ENCODE data around the gene ADD1. TPM values are rescaled to one million over a fixed set of nuclear protein-coding genes. Genes with fewer than 3 reads are reported as not detected.

Gene ADD1
- total RNA-seq, 2 experiments from 2014 or later: 153 TPM

GRCh38 chr4:2837110-2837903 is 6.3 kb upstream of the ADD1 start:
- ATAC-seq (ENCODE audit: poor library complexity): peak; percentile 4
- H3K9me3 Mint-ChIP-seq: no peaks in the 10 kb centered on the region
- H3K36me3 ChIP-seq (ENCODE audit: insufficient read depth, low read length): peaks cover 26% of the 10 kb centered on the region
- ChIA-PET CTCF (interaction anchor here (1.0 to 1.6 kb wide), 2 partner anchors 15 to 18 kb away, joined by 3 read pairs; no protein-coding TSS in a partner anchor), POLR2A (interaction anchor here (1.1 to 3.7 kb wide), 6 partner anchors 10 to 42 kb away, joined by 3 to 24 read pairs (median 6); no protein-coding TSS in a partner anchor)
- no peaks in the 10 kb centered on the region for H3K27me3 Mint-ChIP-seq
- H3K36me3 Mint-ChIP-seq (ENCODE audit: low read depth): peaks cover 17% of the 10 kb centered on the region
- H3K4me1 Mint-ChIP-seq (ENCODE audit: low read depth): peaks cover 54% of the 10 kb centered on the region
- H3K4me3 ChIP-seq (ENCODE audit: low read length): peak overlapping the region; percentile 50
- H3K27ac Mint-ChIP-seq: peak overlapping the region; percentile 89
- H3K4me3 Mint-ChIP-seq: peak overlapping the region; percentile 86
- H3K27me3 ChIP-seq (ENCODE audit: control insufficient read depth in 1 of 2, insufficient read depth in 2 of 2, low read length in 2 of 2): no peaks in the 10 kb centered on the region
- H3K9me3 ChIP-seq (ENCODE audit: control insufficient read depth in 1 of 2, insufficient read depth in 1 of 2, low read length in 2 of 2): no peaks in the 10 kb centered on the region
- no peak for DNase-seq
- peak overlapping the region; percentile 76 for H3K27ac ChIP-seq (ENCODE audit: low read depth in 1 of 2, low read length in 2 of 2)
- peaks cover 62% of the 10 kb centered on the region for H3K4me1 ChIP-seq (ENCODE audit: insufficient read depth, low read length)
- intact Hi-C loops (cut with DNase I, micrococcal nuclease): loop anchor here (1.0 to 5.0 kb wide), 4 partner anchors 19 to 75 kb away; no protein-coding TSS in a partner anchor
- no peak for TF ChIP-seq CTCF (IDR thresholded peaks at IDR 0.05)

- ATAC-seq (ENCODE audit: poor library complexity): peak; percentile 98
- no peak for TF ChIP-seq CTCF (IDR thresholded peaks at IDR 0.05)
- H3K9me3 Mint-ChIP-seq: no peaks in the 10 kb centered on the region
- DNase-seq: peak; percentile 56 to 89 (median 74)
- H3K4me1 Mint-ChIP-seq (ENCODE audit: low read depth): peaks cover 59% of the 10 kb centered on the region
- Histone ChIP-seq H3K36me3 (ENCODE audit: insufficient read depth, low read length) (peaks cover 24% of the 10 kb centered on the region), H3K27ac (ENCODE audit: low read depth in 1 of 2, low read length in 2 of 2) (peak overlapping the region; percentile 76), H3K27me3 (ENCODE audit: control insufficient read depth in 1 of 2, insufficient read depth in 2 of 2, low read length in 2 of 2) (no peaks in the 10 kb centered on the region), H3K4me1 (ENCODE audit: insufficient read depth, low read length) (peaks cover 69% of the 10 kb centered on the region), H3K4me3 (ENCODE audit: low read length) (peak overlapping the region; percentile 50), H3K9me3 (ENCODE audit: control insufficient read depth in 1 of 2, insufficient read depth in 1 of 2, low read length in 2 of 2) (no peaks in the 10 kb centered on the region)
- H3K36me3 Mint-ChIP-seq (ENCODE audit: low read depth): peaks cover 11% of the 10 kb centered on the region
- peak overlapping the region; percentile 89 for H3K27ac Mint-ChIP-seq
- intact Hi-C loops (cut with DNase I, micrococcal nuclease): loop anchor here (1.0 to 5.0 kb wide), 4 partner anchors 19 to 76 kb away; no protein-coding TSS in a partner anchor
- CTCF ChIA-PET: interaction anchor here (1.0 to 1.6 kb wide), 2 partner anchors 14 to 19 kb away, joined by 3 read pairs; no protein-coding TSS in a partner anchor
- H3K4me3 Mint-ChIP-seq: peak overlapping the region; percentile 86
- POLR2A ChIA-PET: interaction anchor here (0.5 to 3.7 kb wide), 14 partner anchors 10 to 125 kb away, joined by 3 to 24 read pairs (median 4); partner anchors contain the start of genes GRK4, NOP14 and TNIP2
- no peaks in the 10 kb centered on the region for H3K27me3 Mint-ChIP-seq
Observed at GRCh38 chr4:2837904-2838496, 5.6 kb upstream of the ADD1 start.

GRCh38 chr4:2839060-2839459 is 4.6 kb upstream of the ADD1 start:
- H3K36me3 ChIP-seq (ENCODE audit: insufficient read depth, low read length): peaks cover 15% of the 10 kb centered on the region
- POLR2A ChIA-PET: interaction anchor here (0.7 to 3.7 kb wide), 13 partner anchors 9 to 124 kb away, joined by 3 to 24 read pairs (median 4); partner anchors contain the start of genes GRK4, NOP14 and TNIP2
- Mint-ChIP-seq H3K9me3 (no peaks in the 10 kb centered on the region), H3K36me3 (ENCODE audit: low read depth) (peaks cover 8% of the 10 kb centered on the region), H3K27me3 (no peaks in the 10 kb centered on the region), H3K4me1 (ENCODE audit: low read depth) (peaks cover 59% of the 10 kb centered on the region), H3K27ac (peak overlapping the region; percentile 89), H3K4me3 (peak overlapping the region; percentile 86)
- no peaks in the 10 kb centered on the region for H3K27me3 ChIP-seq (ENCODE audit: control insufficient read depth in 1 of 2, insufficient read depth in 2 of 2, low read length in 2 of 2)
- CTCF ChIA-PET: interaction anchor here (1.6 kb wide), 1 partner anchor 20 kb away, joined by 3 read pairs; no protein-coding TSS in a partner anchor
- ATAC-seq (ENCODE audit: poor library complexity): no peak
- TF ChIP-seq CTCF (IDR thresholded peaks at IDR 0.05): no peak
- H3K4me3 ChIP-seq (ENCODE audit: low read length): peak overlapping the region; percentile 50
- intact Hi-C loops (cut with DNase I, micrococcal nuclease): loop anchor here (5.0 kb wide), 2 partner anchors 42 to 77 kb away; no protein-coding TSS in a partner anchor
- peak overlapping the region; percentile 38 to 76 for H3K27ac ChIP-seq (ENCODE audit: low read depth in 1 of 2, low read length in 2 of 2)
- peaks cover 69% of the 10 kb centered on the region for H3K4me1 ChIP-seq (ENCODE audit: insufficient read depth, low read length)
- H3K9me3 ChIP-seq (ENCODE audit: control insufficient read depth in 1 of 2, insufficient read depth in 1 of 2, low read length in 2 of 2): no peaks in the 10 kb centered on the region
- no peak for DNase-seq

All from CD4-positive, alpha-beta T cell (primary cell).